ENCODE results near the gene ULK3. TPM values are rescaled to one million over a fixed set of nuclear protein-coding genes. Genes with fewer than 3 reads are reported as not detected.

The ULK3 gene
- total RNA-seq, 1 experiment from 2014 or later = 48.4 TPM

GRCh38 chr15:74798388-74799254 is 44.3 kb downstream of the ULK3 start:
- no peak for ATAC-seq
- H3K9me2 ChIP-seq (ENCODE audit: insufficient read depth) = no peaks in the 10 kb centered on the region
- no peak overlapping the region for H3K4me2 ChIP-seq (ENCODE audit: low read length)
- CTCF ChIA-PET = interaction anchor here (1.0 to 1.5 kb wide), 2 partner anchors 9 to 28 kb away, joined by 3 to 5 read pairs; no protein-coding TSS in a partner anchor
- H3K27me3 ChIP-seq (ENCODE audit: insufficient read depth, low read length) = no peaks in the 10 kb centered on the region
- peaks cover 2% of the 10 kb centered on the region; the same call in 1 of the 2 replicates for H3K79me2 ChIP-seq (ENCODE audit: insufficient read depth, low read length)
- intact Hi-C loops (cut with micrococcal nuclease) = no loop called here
- no peak overlapping the region for H2AFZ ChIP-seq (ENCODE audit: low read depth, low read length, poor library complexity, severe bottlenecking)
- no peak for DNase-seq (ENCODE audit: low read depth, low spot score)
- H4K20me1 ChIP-seq (ENCODE audit: insufficient read depth) = no peaks in the 10 kb centered on the region
- POLR2A ChIA-PET = interaction anchor here (1.1 kb wide), 1 partner anchor 16 kb away, joined by 3 read pairs; the partner anchor contains the start of gene CSK
- H3K36me3 ChIP-seq (ENCODE audit: control insufficient read depth in 1 of 2, insufficient read depth in 2 of 2, low read length in 2 of 2) = peaks cover 11 to 25% of the 10 kb centered on the region in 2 experiments
- no peak overlapping the region for H3K4me3 ChIP-seq (replicated peaks in 1 of 2; ENCODE audit: low read depth in 1 of 2, low read length in 2 of 2)
- H3K27ac ChIP-seq (ENCODE audit: low read depth, low read length) = no peak overlapping the region
- no peaks in the 10 kb centered on the region for H3K9me3 ChIP-seq (ENCODE audit: control insufficient read depth in 1 of 2, insufficient read depth in 1 of 2, low read depth in 1 of 2, low read length in 2 of 2)
- RAD21 ChIA-PET (ENCODE audit: low non-redundant PET in 1 of 2, low total read pairs in 2 of 2, uncharacterized antibody in 2 of 2, unreplicated experiment in 2 of 2) = no interaction called here
- TF ChIP-seq CBX3 (IDR thresholded peaks at IDR 0.05; ENCODE audit: low read depth) (no peak), SP1 (IDR thresholded peaks at IDR 0.05; ENCODE audit: low read depth) (no peak), JUND (IDR thresholded peaks at IDR 0.05) (no peak), EZH2phosphoT487 (IDR thresholded peaks at IDR 0.05; ENCODE audit: borderline replicate concordance) (no peak), FOSL1 (IDR thresholded peaks at IDR 0.05; ENCODE audit: low read depth) (no peak), CEBPB (IDR thresholded peaks at IDR 0.05; ENCODE audit: low read depth) (no peak), ELF1 (IDR thresholded peaks at IDR 0.05; ENCODE audit: borderline replicate concordance, low read depth) (no peak), YY1 (IDR thresholded peaks at IDR 0.05; ENCODE audit: extremely low read depth, insufficient replicate concordance, low read depth, low read length) (no peak), ATF3 (IDR thresholded peaks at IDR 0.05) (no peak), RAD21 (IDR thresholded peaks at IDR 0.05; ENCODE audit: low read depth) (no peak), TCF7L2 (IDR thresholded peaks at IDR 0.05; ENCODE audit: borderline replicate concordance, extremely low read depth, insufficient read depth, insufficient read length) (no peak), SRF (IDR thresholded peaks at IDR 0.05; ENCODE audit: low read depth) (no peak), POLR2A (IDR thresholded peaks at IDR 0.05; ENCODE audit: borderline replicate concordance, extremely low read depth, insufficient read depth, insufficient read length) (no peak), SIN3A (IDR thresholded peaks at IDR 0.05; ENCODE audit: low read depth) (no peak), MAX (IDR thresholded peaks at IDR 0.05) (no peak), ZFX (IDR thresholded peaks at IDR 0.05) (no peak), ZNF274 (IDR thresholded peaks at IDR 0.05; ENCODE audit: low read depth, low read length) (no peak), POLR2AphosphoS5 (IDR thresholded peaks at IDR 0.05; ENCODE audit: low read depth, low read length) (no peak), REST (IDR thresholded peaks at IDR 0.05; ENCODE audit: low read depth) (no peak)
- H3K9ac ChIP-seq (ENCODE audit: low read length) = no peak overlapping the region
- no TSS peak for BruUV-seq (replicated peaks)
- peaks cover 3 to 13% of the 10 kb centered on the region in 2 experiments; a peak in 3 of 4 replicates for H3K4me1 ChIP-seq (ENCODE audit: control insufficient read depth in 1 of 2, insufficient read depth in 2 of 2, low read length in 2 of 2)
